Breast epithelium (tissue), 3 donors: ENCODE results near the gene LYRM4.

Experiments
- CTCF ChIP-seq, 3 donors: fragments of 450-650 bp; IDR thresholded peaks; one replicate each; pipeline ENCODE4 v1.5.1; 2016 to 2017; ENCODE audit warnings: antibody characterized with exemption in 3 of 3, mild to moderate bottlenecking in 3 of 3, moderate library complexity in 3 of 3
- POLR2A ChIP-seq: fragments of 450-650 bp; IDR thresholded peaks from one replicate; pipeline ENCODE4 v1.6.1; 2016; ENCODE audit warnings: antibody characterized with exemption, mild to moderate bottlenecking, moderate library complexity
- POLR2AphosphoS5 ChIP-seq, 3 donors: sonication (generic); formaldehyde crosslinking; IDR thresholded peaks; one replicate each; pipeline ENCODE4 v1.6.1; 2017; ENCODE audit warnings: antibody characterized with exemption in 3 of 3

GRCh38 chr6:5256952-5257351 lies 3.8 kb downstream of the LYRM4 start:
- TF ChIP-seq CTCF (IDR thresholded peaks at IDR 0.05): no peak
- no peak for TF ChIP-seq POLR2AphosphoS5 (IDR thresholded peaks at IDR 0.05)
- TF ChIP-seq POLR2A: no peak
